C4-2B (cell line): Measurements from ENCODE around the gene STX17.

ENCODE experiments used
- CTCF ChIP-seq: fragments of 450-650 bp; conservative IDR thresholded peaks from 2 replicates; pipeline ENCODE4 v1.5.1; 2017; ENCODE audit warnings: mild to moderate bottlenecking
- ZFX ChIP-seq: fragments of 450-650 bp; IDR thresholded peaks from 2 replicates; pipeline ENCODE4 v1.6.1; 2017

GRCh38 chr9:100013573-100013972, 107.1 kb downstream of the STX17 start:
- TF ChIP-seq CTCF: no peak
- no peak for TF ChIP-seq ZFX
